K562 (cell line): ENCODE results near the gene GSK3B. TPM values are rescaled to one million over a fixed set of nuclear protein-coding genes. Genes with fewer than 3 reads are reported as not detected.

Experiments used
- ATAC-seq: fragments of 200-7000 bp; cut with Tn5 transposase; 3 replicates; pipeline ENCODE4 v1.9.1; 2020; ENCODE audit warnings: moderate library complexity
- BruUV-seq: library from RNA; stranded (reverse); fragments of 400-500 nt; replicated peaks from 2 replicates; lab custom pipeline; 2021; lab: Mats Ljungman, UMichigan
- CTCF ChIA-PET: fragments of 300-600 bp; formaldehyde crosslinking; extraction: SDS; loops from one replicate; lab custom pipeline; 2021; ENCODE audit warnings: low intra/inter-chr PET ratio; lab: Yijun Ruan, JAX
- POLR2A ChIA-PET: fragments of 300-600, 350-650 bp; sonication (Branson Sonifier 250); formaldehyde crosslinking; extraction: SDS; loops from one replicate; lab custom pipeline; 2021; ENCODE audit warnings: antibody characterized with exemption, inconsistent platforms; lab: Yijun Ruan, JAX
- DNase-seq, 4 experiments: peaks; one replicate each; pipeline versions ENCODE4 v3.0.0 to v3.0.0-alpha.2; 2011 to 2018; ENCODE audit warnings: low spot score in 3 of 4, mixed read lengths in 3 of 4; ENCODE audit errors: extremely low read depth in 1 of 4
- FAIRE-seq: peaks from 2 replicates; lab custom pipeline; 2011; peaks lifted over from hg19 to GRCh38; lab: Jason Lieb, UNC
- H2AFZ ChIP-seq: 2 replicates; pipeline ENCODE4 v1.6.0; 2011; ENCODE audit warnings: low read depth, low read length, control low read depth, inconsistent platforms
- H3K27ac ChIP-seq: fragments of 200-600 bp; 3 replicates; pipeline ENCODE4 v1.8.0; 2011; ENCODE audit warnings: low read depth, mild to moderate bottlenecking, control low read depth, inconsistent platforms, low read length, moderate library complexity, mixed read lengths; ENCODE audit errors: extremely low read depth
- H3K27me3 ChIP-seq, 2 experiments: fragments of 300-600 bp in 1 of 2; 2 replicates in 1 of 2; 3 replicates in 1 of 2; pipeline versions ENCODE4 v1.6.0 to v1.8.0; 2011; ENCODE audit warnings: inconsistent platforms in 2 of 2, low read length in 2 of 2, mild to moderate bottlenecking in 1 of 2, mixed read lengths in 1 of 2, moderate library complexity in 1 of 2; ENCODE audit not compliant: control insufficient read depth in 2 of 2, insufficient read depth in 2 of 2
- H3K36me3 ChIP-seq: fragments of 300-600 bp; 3 replicates; pipeline ENCODE4 v1.8.0; 2011; ENCODE audit warnings: mild to moderate bottlenecking, low read length, inconsistent platforms; ENCODE audit not compliant: control insufficient read depth, insufficient read depth
- H3K4me1 ChIP-seq, 2 experiments: fragments of 200-600 bp in 1 of 2; replicated peaks in 1 of 2; 2 replicates in 1 of 2; 3 replicates in 1 of 2; pipeline versions ENCODE4 v1.5.1 to v1.8.0; 2011; ENCODE audit warnings: inconsistent platforms in 2 of 2, low read length in 2 of 2, mild to moderate bottlenecking in 1 of 2, mixed read lengths in 1 of 2, moderate library complexity in 1 of 2; ENCODE audit not compliant: control insufficient read depth in 2 of 2, insufficient read depth in 2 of 2
- H3K4me2 ChIP-seq: 2 replicates; pipeline ENCODE4 v1.6.1; 2011; ENCODE audit warnings: low read length, control low read depth, inconsistent platforms, mixed read lengths; ENCODE audit not compliant: insufficient read depth
- H3K4me3 ChIP-seq: fragments of 200-600 bp; sonication (generic), shearing (Covaris generic); 2 replicates; pipeline ENCODE4 v1.5.1; 2016; ENCODE audit warnings: control low read depth, inconsistent platforms
- H3K79me2 ChIP-seq: fragments of 200-600 bp; 3 replicates; pipeline ENCODE4 v1.8.0; 2011; ENCODE audit warnings: low read length, inconsistent platforms; ENCODE audit not compliant: control insufficient read depth, insufficient read depth
- H3K9ac ChIP-seq, 2 experiments: 2 replicates each; pipeline versions ENCODE4 v1.6.0 to v1.6.1; 2011; ENCODE audit warnings: low read depth in 2 of 2, low read length in 2 of 2, control low read depth in 1 of 2, inconsistent platforms in 1 of 2, mild to moderate bottlenecking in 1 of 2, mixed read lengths in 1 of 2; ENCODE audit not compliant: insufficient read depth in 1 of 2
- H3K9me1 ChIP-seq: one replicate; pipeline ENCODE4 v1.6.0; 2011; ENCODE audit warnings: inconsistent platforms, mild to moderate bottlenecking, low read length, moderate library complexity; ENCODE audit not compliant: control insufficient read depth, insufficient read depth
- H3K9me3 ChIP-seq: replicated peaks from 2 replicates; pipeline ENCODE4 v1.5.1; 2011; ENCODE audit warnings: low read depth, low read length, inconsistent platforms; ENCODE audit not compliant: control insufficient read depth, insufficient read depth
- H4K20me1 ChIP-seq: replicated peaks from 2 replicates; pipeline ENCODE4 v1.6.1; 2011; ENCODE audit warnings: low read length, inconsistent platforms, mixed read lengths; ENCODE audit not compliant: control insufficient read depth, insufficient read depth
- FOXA3 ChIP-seq, 2 experiments: fragments of 450-650 bp in 1 of 2; sonication (generic) in 1 of 2; formaldehyde crosslinking; IDR thresholded peaks in 1 of 2; conservative IDR thresholded peaks in 1 of 2; 2 replicates each; pipeline versions ENCODE4 v1.4.0 to v1.8.0; 2020 to 2022; ENCODE audit warnings: mild to moderate bottlenecking in 2 of 2, missing genetic modification reagents in 1 of 2
- GABPA ChIP-seq: fragments of 200-800 bp; sonication (Bioruptor generic); conservative IDR thresholded peaks from 2 replicates; pipeline ENCODE4 v1.6.1; 2016; ENCODE audit warnings: low read depth, missing genetic modification characterization, missing compliant biosample characterization
- GATA2 ChIP-seq: sonication (generic); formaldehyde crosslinking; IDR thresholded peaks from 2 replicates; pipeline ENCODE4 v1.4.0; 2020; ENCODE audit warnings: mild to moderate bottlenecking, missing genetic modification reagents
- GTF2F1 ChIP-seq: IDR thresholded peaks from 2 replicates; pipeline ENCODE4 v1.6.1; 2011; ENCODE audit warnings: low read depth, low read length, improper control_type of control experiment
- JUN ChIP-seq, 2 experiments: sonication (generic) in 1 of 2; formaldehyde crosslinking in 1 of 2; IDR thresholded peaks; 2 replicates each; pipeline versions ENCODE4 v1.6.1 to v1.8.0; 2012 to 2022; ENCODE audit warnings: borderline replicate concordance in 2 of 2, mild to moderate bottlenecking in 2 of 2, improper control_type of control experiment in 1 of 2, low read depth in 1 of 2, low read length in 1 of 2, missing genetic modification reagents in 1 of 2
- KLF1 ChIP-seq: fragments of 450-650 bp; IDR thresholded peaks from 2 replicates; pipeline ENCODE4 v1.6.1; 2016; ENCODE audit warnings: missing genetic modification characterization, missing compliant biosample characterization
- LEF1 ChIP-seq: fragments of 450-650 bp; IDR thresholded peaks from 2 replicates; pipeline ENCODE4 v1.6.1; 2016; ENCODE audit warnings: mild to moderate bottlenecking
- NFYB ChIP-seq: IDR thresholded peaks from 2 replicates; pipeline ENCODE4 v1.6.1; 2011; ENCODE audit warnings: mild to moderate bottlenecking, moderate library complexity; ENCODE audit not compliant: insufficient read length; ENCODE audit errors: extremely low read depth
- TAF9B ChIP-seq: fragments of 450-650 bp; IDR thresholded peaks from 2 replicates; pipeline ENCODE4 v1.6.1; 2018; ENCODE audit warnings: mild to moderate bottlenecking; ENCODE audit not compliant: partially characterized antibody
- ZNF764 ChIP-seq: fragments of 250-450 bp; sonication (Bioruptor Pico); IDR thresholded peaks from 2 replicates; pipeline ENCODE4 v1.4.0; 2020; ENCODE audit warnings: low read depth, mild to moderate bottlenecking, moderate library complexity
- WGBS: fragments of 100-300 bp; shearing (Covaris generic); methylation state at CpG from one replicate; pipeline ENCODE4 v1.1.6; 2016; ENCODE audit warnings: low coverage, mixed read lengths; ENCODE audit not compliant: insufficient coverage; ENCODE audit errors: missing lambda C conversion rate; 5-methylcytosine and 5-hydroxymethylcytosine counted together
- in situ Hi-C: fragments of 300-500 bp; cut with MboI; formaldehyde crosslinking; loops from 4 replicates; pipeline ENCODE4 v1.15.0; 2018; ENCODE audit warnings: inconsistent platforms, mixed read lengths
- intact Hi-C: fragments of 100-400 bp; cut with micrococcal nuclease; formaldehyde crosslinking; loops from 2 replicates; pipeline ENCODE4 v1.14.2; 2022
- polyA plus RNA-seq, 8 experiments: library from polyadenylated mRNA; depleted of rRNA in 4 of 8; stranded (reverse) in 5 of 8; unstranded in 3 of 8; fragments of >200 nt; fragmentation: Nextera tagmentation in 2 of 8; fragmentation: Illumina TruSeq in 1 of 8; extraction: Ambion mirVana in 2 of 8; extraction: Trizol in 1 of 8; gene quantifications; 2 replicates each; pipeline versions ENCODE4 v1.2.1 to v1.2.3, GENCODE V29; 2011 to 2014; ENCODE audit warnings: inconsistent platforms in 1 of 8, missing spikeins in 1 of 8
- total RNA-seq, 7 experiments: library from RNA; depleted of rRNA in 6 of 7; stranded (reverse); fragments of >200 nt in 6 of 7; fragmentation: Illumina TruSeq in 2 of 7; extraction: Trizol in 2 of 7; gene quantifications; 2 replicates each; pipeline versions ENCODE4 v1.2.1 to v1.2.3, GENCODE V29; 2011 to 2021; ENCODE audit warnings: low replicate concordance in 1 of 7

GSK3B gene
- total and polyA plus RNA-seq, 9 of the 15 experiments (the other 6 are each of a cell fraction or from before 2014, with no cell fraction given) = 4.7 to 25.0 (median 18.7) TPM

DNA sequence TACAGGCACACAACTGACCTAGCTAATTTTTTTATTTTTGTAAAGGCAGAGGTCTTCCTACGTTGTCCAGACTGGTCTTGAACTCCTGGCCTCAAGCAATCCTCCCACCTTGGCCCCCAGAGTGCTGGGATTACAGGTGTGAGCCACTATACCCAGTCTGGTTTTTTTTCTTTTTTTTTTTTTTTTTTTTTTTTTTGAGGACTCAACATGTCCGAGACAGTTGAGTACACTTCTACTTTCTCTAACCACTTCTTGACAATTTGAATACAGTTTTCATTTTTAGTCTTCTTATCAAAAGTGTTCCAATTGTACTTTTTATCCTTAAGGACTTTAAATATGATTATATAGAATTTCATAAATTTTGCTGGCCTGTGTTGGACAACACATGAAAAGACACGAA lies 7.4 kb upstream of the GSK3B start:
- ChIA-PET POLR2A (interaction anchor here (2.1 kb wide), 1 partner anchor 9 kb away, joined by 4 read pairs; no protein-coding TSS in a partner anchor), CTCF (no interaction called here)
- Histone ChIP-seq H4K20me1 (no peaks in the 10 kb centered on the region), H3K4me2 (no peak overlapping the region), H3K9ac (no peak overlapping the region), H3K27me3 (no peaks in the 10 kb centered on the region), H3K9me3 (no peaks in the 10 kb centered on the region), H3K9me1 (no peaks in the 10 kb centered on the region), H3K4me1 (peaks cover 1 to 3% of the 10 kb centered on the region in 2 experiments; a peak in 2 of 5 replicates), H3K36me3 (peaks cover 7% of the 10 kb centered on the region; the same call in 1 of the 3 replicates), H2AFZ (no peak overlapping the region), H3K27ac (no peak overlapping the region), H3K79me2 (peaks cover 15% of the 10 kb centered on the region), H3K4me3 (no peak overlapping the region)
- TF ChIP-seq JUN (IDR thresholded peaks at IDR 0.05; ENCODE audit: borderline replicate concordance, low read depth, low read length) = no peak
- no peak for TF ChIP-seq JUN (CRISPR knock-in tag; IDR thresholded peaks at IDR 0.05; ENCODE audit: borderline replicate concordance)
- TF ChIP-seq KLF1 (tag) = no peak
- no peak for TF ChIP-seq GABPA
- no peak for TF ChIP-seq FOXA3 (CRISPR knock-in tag; conservative IDR thresholded peaks at IDR 0.05 in 1 of 2, IDR thresholded peaks at IDR 0.05 in 1 of 2)
- TF ChIP-seq GATA2 = no peak
- no peak for TF ChIP-seq TAF9B
- TF ChIP-seq GTF2F1 = no peak
- no peak for TF ChIP-seq NFYB
- no peak for TF ChIP-seq LEF1
- TF ChIP-seq ZNF764 = no peak
- intact Hi-C loops = no loop called here
- in situ Hi-C loops = no loop called here
- no TSS peak for BruUV-seq
- no peak for DNase-seq
- WGBS = 72% methylated on average over 3 of the region's 3 CpGs
- no peak for FAIRE-seq
- ATAC-seq = no peak
